GM12878 (cell line): ENCODE measurements around the gene ELP4. TPM values are rescaled to one million over a fixed set of nuclear protein-coding genes. Genes with fewer than 3 reads are reported as not detected.

Experiments used
- ATAC-seq: fragments of 200-7000 bp; cut with Tn5 transposase; 3 replicates; pipeline ENCODE4 v1.9.1; 2020; ENCODE audit warnings: mild to moderate bottlenecking, moderate library complexity
- BruUV-seq: library from RNA; stranded (reverse); fragments of 400-500 nt; replicated peaks from 2 replicates; lab custom pipeline; 2021; lab: Mats Ljungman, UMichigan
- CTCF ChIA-PET: fragments of 300-600 bp; sonication (Branson Sonifier 250); formaldehyde crosslinking; extraction: SDS; loops from one replicate; lab custom pipeline; 2021; ENCODE audit warnings: inconsistent platforms; lab: Yijun Ruan, JAX
- POLR2A ChIA-PET: fragments of 350-600 bp; formaldehyde crosslinking; extraction: SDS; loops from one replicate; lab custom pipeline; 2021; ENCODE audit warnings: inconsistent platforms; lab: Charles Lee
- RAD21 ChIA-PET: fragments of 300-600 bp; sonication (Branson Sonifier 250); formaldehyde crosslinking; loops from one replicate; lab custom pipeline; 2023; ENCODE audit warnings: antibody characterized with exemption; ENCODE audit not compliant: unreplicated experiment; lab: Charles Lee
- SMC1A ChIA-PET: fragments of 300-600 bp; sonication (Branson Sonifier 250); formaldehyde crosslinking; loops from one replicate; lab custom pipeline; 2023; ENCODE audit not compliant: unreplicated experiment, uncharacterized antibody; lab: Charles Lee
- DNase-seq: peaks from one replicate; pipeline ENCODE4 v3.0.0-alpha.2; 2011; ENCODE audit warnings: low read depth, low spot score
- FAIRE-seq: peaks from 3 replicates; lab custom pipeline; 2011; peaks lifted over from hg19 to GRCh38; lab: Jason Lieb, UNC
- H2AFZ ChIP-seq: 2 replicates; pipeline ENCODE4 v1.6.0; 2011; ENCODE audit warnings: low read depth, low read length, control low read depth; ENCODE audit not compliant: control insufficient read depth
- H3K27ac ChIP-seq: 2 replicates; pipeline ENCODE4 v1.5.1; 2011; ENCODE audit warnings: control low read depth; ENCODE audit not compliant: control insufficient read depth, insufficient read depth
- H3K27me3 ChIP-seq, 2 experiments: replicated peaks in 1 of 2; 2 replicates each; pipeline versions ENCODE4 v1.6.0 to v1.6.1; 2011; ENCODE audit warnings: low read length in 1 of 2; ENCODE audit not compliant: control insufficient read depth in 2 of 2, insufficient read depth in 2 of 2
- H3K36me3 ChIP-seq, 2 experiments: 2 replicates each; pipeline ENCODE4 v1.5.1; 2011; ENCODE audit warnings: low read length in 1 of 2; ENCODE audit not compliant: control insufficient read depth in 2 of 2, insufficient read depth in 2 of 2
- H3K4me1 ChIP-seq: 2 replicates; pipeline ENCODE4 v1.6.1; 2011; ENCODE audit warnings: mild to moderate bottlenecking, low read length, moderate library complexity, mixed read lengths; ENCODE audit not compliant: control insufficient read depth, insufficient read depth
- H3K4me2 ChIP-seq: 2 replicates; pipeline ENCODE4 v1.6.0; 2011; ENCODE audit warnings: control low read depth; ENCODE audit not compliant: control insufficient read depth, insufficient read depth
- H3K4me3 ChIP-seq: fragments of 200-600 bp; sonication (generic); 2 replicates; pipeline ENCODE4 v1.5.1; 2016
- H3K79me2 ChIP-seq: 2 replicates; pipeline ENCODE4 v1.6.0; 2011; ENCODE audit warnings: low read length; ENCODE audit not compliant: control insufficient read depth, insufficient read depth
- H3K9ac ChIP-seq: 2 replicates; pipeline ENCODE4 v1.8.0; 2011; ENCODE audit warnings: low read length, control low read depth, mixed read lengths; ENCODE audit not compliant: control insufficient read depth, insufficient read depth
- H3K9me3 ChIP-seq: replicated peaks from 3 replicates; pipeline ENCODE4 v1.5.1; 2011; ENCODE audit warnings: mild to moderate bottlenecking, low read length; ENCODE audit not compliant: control insufficient read depth, insufficient read depth
- H4K20me1 ChIP-seq: 2 replicates; pipeline ENCODE4 v1.6.0; 2011; ENCODE audit not compliant: control insufficient read depth, insufficient read depth
- CREB1 ChIP-seq: IDR thresholded peaks from 2 replicates; pipeline ENCODE4 v1.6.1; 2012; ENCODE audit warnings: low read depth, mild to moderate bottlenecking, inconsistent platforms
- ELK1 ChIP-seq: IDR thresholded peaks from 2 replicates; pipeline ENCODE4 v1.6.1; 2012; ENCODE audit warnings: low read depth, low read length, improper control_type of control experiment
- HSF1 ChIP-seq: fragments of 150-350 bp; IDR thresholded peaks from 2 replicates; pipeline ENCODE4 v1.6.1; 2014; ENCODE audit warnings: mild to moderate bottlenecking, low read depth, low read length
- KDM1A ChIP-seq: fragments of 200-600 bp; sonication (generic); IDR thresholded peaks from 2 replicates; pipeline ENCODE4 v1.6.1; 2016; ENCODE audit warnings: borderline replicate concordance
- LARP7 ChIP-seq: fragments of 450-650 bp; IDR thresholded peaks from 2 replicates; pipeline ENCODE4 v1.6.1; 2017; ENCODE audit warnings: mild to moderate bottlenecking
- MEF2A ChIP-seq: IDR thresholded peaks from 2 replicates; pipeline ENCODE4 v1.6.1; 2011; ENCODE audit warnings: low read depth, mild to moderate bottlenecking, low read length, moderate library complexity; ENCODE audit not compliant: insufficient read depth
- MEF2B ChIP-seq: fragments of 450-650 bp; IDR thresholded peaks from 2 replicates; pipeline ENCODE4 v1.6.1; 2018; ENCODE audit warnings: mild to moderate bottlenecking, moderate library complexity; ENCODE audit not compliant: partially characterized antibody, poor library complexity, severe bottlenecking
- MTA2 ChIP-seq: fragments of 450-650 bp; IDR thresholded peaks from 2 replicates; pipeline ENCODE4 v1.6.1; 2016; ENCODE audit warnings: low read depth, mild to moderate bottlenecking, moderate library complexity
- MTA3 ChIP-seq: IDR thresholded peaks from 2 replicates; pipeline ENCODE4 v1.6.1; 2012; ENCODE audit warnings: low read length, inconsistent platforms, borderline replicate concordance
- PML ChIP-seq: IDR thresholded peaks from 2 replicates; pipeline ENCODE4 v1.6.1; 2012; ENCODE audit warnings: low read length, inconsistent platforms
- POLR2A ChIP-seq: IDR thresholded peaks from 2 replicates; pipeline ENCODE4 v1.6.1; 2011; ENCODE audit warnings: low read depth, mild to moderate bottlenecking, low read length
- RAD21 ChIP-seq: IDR thresholded peaks from 2 replicates; pipeline ENCODE4 v1.6.1; 2011; ENCODE audit warnings: mild to moderate bottlenecking, low read depth, low read length, moderate library complexity; ENCODE audit not compliant: insufficient read depth
- SMAD5 ChIP-seq: IDR thresholded peaks from 2 replicates; pipeline ENCODE4 v1.6.1; 2016; ENCODE audit warnings: antibody characterized with exemption, low read depth
- SREBF2 ChIP-seq: IDR thresholded peaks from 2 replicates; pipeline ENCODE4 v1.6.1; 2012; ENCODE audit warnings: mild to moderate bottlenecking, low read length
- STAT3 ChIP-seq: IDR thresholded peaks from 2 replicates; pipeline ENCODE4 v1.6.1; 2011; ENCODE audit warnings: low read depth, low read length, improper control_type of control experiment
- TARDBP ChIP-seq: IDR thresholded peaks from 2 replicates; pipeline ENCODE4 v1.6.1; 2016; ENCODE audit warnings: borderline replicate concordance
- TCF3 ChIP-seq: IDR thresholded peaks from 2 replicates; pipeline ENCODE4 v1.6.1; 2012; ENCODE audit warnings: low read depth, mild to moderate bottlenecking, low read length, borderline replicate concordance; ENCODE audit not compliant: insufficient read depth
- ZBTB40 ChIP-seq: fragments of 450-650 bp; IDR thresholded peaks from 2 replicates; pipeline ENCODE4 v1.6.1; 2016; ENCODE audit warnings: mild to moderate bottlenecking, moderate library complexity, borderline replicate concordance
- ZNF207 ChIP-seq: fragments of 450-650 bp; IDR thresholded peaks from 2 replicates; pipeline ENCODE4 v1.6.1; 2014; ENCODE audit warnings: antibody characterized with exemption, mild to moderate bottlenecking, borderline replicate concordance
- ZNF384 ChIP-seq: IDR thresholded peaks from 2 replicates; pipeline ENCODE4 v1.6.1; 2012; ENCODE audit warnings: low read depth, mild to moderate bottlenecking, low read length, improper control_type of control experiment, borderline replicate concordance
- WGBS: methylation state at CpG from one replicate; pipeline ENCODE4 v1.1.6; 2016; ENCODE audit warnings: low lambda C conversion rate; ENCODE audit not compliant: insufficient replicate concordance, insufficient coverage; ENCODE audit errors: missing lambda C conversion rate; 5-methylcytosine and 5-hydroxymethylcytosine counted together
- in situ Hi-C: fragments of 300-500 bp; cut with MboI; formaldehyde crosslinking; loops from 9 replicates; pipeline ENCODE4 v1.14.3; 2018; ENCODE audit warnings: mixed read lengths
- intact Hi-C: fragments of 100-400 bp; cut with micrococcal nuclease; formaldehyde crosslinking; loops from one replicate; pipeline ENCODE4 v1.14.2; 2022; ENCODE audit not compliant: unreplicated experiment
- polyA plus RNA-seq, 11 experiments: library from polyadenylated mRNA; depleted of rRNA in 4 of 11; unstranded in 6 of 11; stranded (reverse) in 5 of 11; fragments of >200 nt; fragmentation: Nextera tagmentation in 4 of 11; fragmentation: Illumina TruSeq in 1 of 11; extraction: Ambion mirVana in 4 of 11; extraction: Trizol in 1 of 11; gene quantifications; 1 replicate in 1 of 11; 2 replicates in 10 of 11; pipeline versions ENCODE4 v1.2.1 to v1.2.3, GENCODE V29; 2011 to 2016; ENCODE audit warnings: inconsistent platforms in 2 of 11, missing spikeins in 2 of 11, low read depth in 1 of 11
- total RNA-seq, 4 experiments: library from RNA; depleted of rRNA in 3 of 4; stranded (reverse); fragments of >200 nt in 3 of 4; fragmentation: Illumina TruSeq in 1 of 4; extraction: Trizol in 1 of 4; gene quantifications; 2 replicates each; pipeline versions ENCODE4 v1.2.1 to v1.2.3, GENCODE V29; 2013 to 2021

ELP4 gene
- total and polyA plus RNA-seq, 10 of the 15 experiments (the other 5 are each of a cell fraction or from before 2014, with no cell fraction given): 17.7 to 36.1 (median 27.0) TPM

GRCh38 chr11:31792456-31792855 is 282.9 kb downstream of the ELP4 start (continued):
- TF ChIP-seq CREB1: no peak
- TF ChIP-seq MTA2: no peak

GRCh38 chr11:31793264-31793663 is 283.7 kb downstream of the ELP4 start:
- TF ChIP-seq POLR2A (no peak), RAD21 (no peak), KDM1A (no peak), LARP7 (no peak), STAT3 (no peak), ELK1 (no peak), ZNF384 (no peak), TARDBP (no peak), SMAD5 (no peak), MTA2 (no peak), TCF3 (no peak), MEF2B (no peak), ZBTB40 (no peak), HSF1 (no peak), MEF2A (no peak), MTA3 (no peak), PML (no peak), SREBF2 (no peak), ZNF207 (no peak)
- no peak overlapping the region for H3K4me2 ChIP-seq
- intact Hi-C loops: no loop called here
- no peak overlapping the region for H3K9ac ChIP-seq
- no peaks in the 10 kb centered on the region for H3K4me1 ChIP-seq
- H3K27me3 ChIP-seq: peaks cover 2 to 8% of the 10 kb centered on the region in 2 experiments
- ATAC-seq (no peak), FAIRE-seq (no peak), DNase-seq (no peak)
- SMC1A ChIA-PET: no interaction called here
- H3K79me2 ChIP-seq: no peaks in the 10 kb centered on the region
- RAD21 ChIA-PET: no interaction called here
- no peaks in the 10 kb centered on the region for H4K20me1 ChIP-seq
- H3K27ac ChIP-seq: no peak overlapping the region
- no peak overlapping the region for H3K4me3 ChIP-seq
- BruUV-seq: no TSS peak
- 65% methylated on average over 10 of the region's 10 CpGs for WGBS
- H3K9me3 ChIP-seq: no peaks in the 10 kb centered on the region
- H3K36me3 ChIP-seq: no peaks in the 10 kb centered on the region
- POLR2A ChIA-PET: no interaction called here
- H2AFZ ChIP-seq: no peak overlapping the region
- in situ Hi-C loops: no loop called here
- CTCF ChIA-PET: no interaction called here
